Endothelial cell of umbilical vein (primary cell): Measurements from ENCODE around the gene ISOC1. TPM values are rescaled to one million over a fixed set of nuclear protein-coding genes. Genes with fewer than 3 reads are reported as not detected.

Experiments used
- BruUV-seq: library from RNA; stranded (reverse); fragments of 400-500 nt; replicated peaks from 2 replicates; lab custom pipeline; 2021; lab: Mats Ljungman, UMichigan
- CTCF ChIA-PET: fragments of 300-600, 350-600 bp; sonication (Branson Sonifier 250); formaldehyde crosslinking; loops from one replicate; lab custom pipeline; 2021; ENCODE audit warnings: antibody characterized with exemption, inconsistent platforms; lab: Charles Lee
- POLR2A ChIA-PET: fragments of 300-600, 350-600 bp; sonication (Branson Sonifier 250); formaldehyde crosslinking; loops from one replicate; lab custom pipeline; 2021; ENCODE audit warnings: antibody characterized with exemption, inconsistent platforms; lab: Charles Lee
- DNase-seq: peaks from one replicate; pipeline ENCODE4 v3.0.0-alpha.2; 2011; ENCODE audit warnings: low read depth, low spot score
- FAIRE-seq: peaks from 2 replicates; lab custom pipeline; 2011; peaks lifted over from hg19 to GRCh38; lab: Jason Lieb, UNC
- H2AFZ ChIP-seq: 2 replicates; pipeline ENCODE4 v1.6.0; 2012; ENCODE audit warnings: low read depth, low read length, control low read depth, inconsistent platforms
- H3K27ac ChIP-seq: 2 replicates; pipeline ENCODE4 v1.5.1; 2011; ENCODE audit warnings: low read depth, mild to moderate bottlenecking, control low read depth, low read length, moderate library complexity; ENCODE audit not compliant: insufficient read depth
- H3K27me3 ChIP-seq, 2 experiments: 2 replicates each; pipeline versions ENCODE4 v1.6.0 to v1.6.1; 2011; ENCODE audit warnings: low read length in 2 of 2, mixed read lengths in 1 of 2; ENCODE audit not compliant: control insufficient read depth in 2 of 2, insufficient read depth in 2 of 2
- H3K36me3 ChIP-seq, 2 experiments: 2 replicates in 1 of 2; 3 replicates in 1 of 2; pipeline ENCODE4 v1.5.1; 2011; ENCODE audit warnings: low read length in 2 of 2, mild to moderate bottlenecking in 1 of 2, moderate library complexity in 1 of 2; ENCODE audit not compliant: control insufficient read depth in 2 of 2, insufficient read depth in 2 of 2; ENCODE audit errors: extremely low read depth in 1 of 2
- H3K4me1 ChIP-seq: 3 replicates; pipeline ENCODE4 v1.5.1; 2011; ENCODE audit warnings: mild to moderate bottlenecking, low read length; ENCODE audit not compliant: control insufficient read depth, insufficient read depth; ENCODE audit errors: extremely low read depth
- H3K4me2 ChIP-seq: 2 replicates; pipeline ENCODE4 v1.6.1; 2011; ENCODE audit warnings: low read length, control low read depth, mixed read lengths; ENCODE audit not compliant: insufficient read depth
- H3K4me3 ChIP-seq, 3 experiments: fragments of 200-600 bp in 1 of 3; sonication (generic), shearing (Covaris generic) in 1 of 3; replicated peaks in 1 of 3; 2 replicates each; pipeline ENCODE4 v1.5.1; 2011 to 2016; ENCODE audit warnings: control low read depth in 3 of 3, low read length in 3 of 3, mild to moderate bottlenecking in 2 of 3, inconsistent platforms in 1 of 3, low read depth in 1 of 3, moderate library complexity in 1 of 3; ENCODE audit not compliant: insufficient read depth in 1 of 3
- H3K79me2 ChIP-seq: 2 replicates; pipeline ENCODE4 v1.6.0; 2012; ENCODE audit warnings: low read length, inconsistent platforms; ENCODE audit not compliant: control insufficient read depth, insufficient read depth
- H3K9ac ChIP-seq: replicated peaks from 2 replicates; pipeline ENCODE3; 2011; ENCODE audit warnings: low read length, control low read depth; ENCODE audit not compliant: insufficient read depth; ENCODE audit errors: extremely low read depth
- H3K9me1 ChIP-seq: replicated peaks from 3 replicates; pipeline ENCODE4 v1.6.0; 2011; ENCODE audit warnings: mild to moderate bottlenecking, low read length; ENCODE audit not compliant: control insufficient read depth, insufficient read depth; ENCODE audit errors: extremely low read depth
- H3K9me3 ChIP-seq: replicated peaks from 2 replicates; pipeline ENCODE4 v1.5.1; 2012; ENCODE audit warnings: low read length, inconsistent platforms; ENCODE audit not compliant: control insufficient read depth, insufficient read depth
- H4K20me1 ChIP-seq: replicated peaks from 2 replicates; pipeline ENCODE3; 2011; ENCODE audit warnings: mild to moderate bottlenecking, low read length; ENCODE audit not compliant: control insufficient read depth, insufficient read depth; ENCODE audit errors: extremely low read depth
- EZH2 ChIP-seq: IDR thresholded peaks from 2 replicates; pipeline ENCODE4 v1.6.1; 2012; ENCODE audit warnings: borderline replicate concordance, low read depth, mild to moderate bottlenecking, moderate library complexity, low read length, inconsistent platforms; ENCODE audit not compliant: severe bottlenecking
- FOS ChIP-seq: IDR thresholded peaks from 2 replicates; pipeline ENCODE4 v1.6.1; 2011; ENCODE audit warnings: mild to moderate bottlenecking, low read length, moderate library complexity, borderline replicate concordance; ENCODE audit not compliant: insufficient read depth
- GATA2 ChIP-seq: IDR thresholded peaks from 2 replicates; pipeline ENCODE4 v1.7.0; 2011; ENCODE audit warnings: low read depth, mild to moderate bottlenecking, moderate library complexity, mixed read lengths, low read length; ENCODE audit not compliant: insufficient read length, insufficient read depth
- JUN ChIP-seq: IDR thresholded peaks from 2 replicates; pipeline ENCODE4 v1.6.1; 2011; ENCODE audit warnings: borderline replicate concordance, low read depth; ENCODE audit not compliant: insufficient read length, insufficient read depth
- MYC ChIP-seq: IDR thresholded peaks from one replicate; pipeline ENCODE4 v1.6.1; 2011; ENCODE audit warnings: mild to moderate bottlenecking, low read depth, low read length
- POLR2A ChIP-seq: IDR thresholded peaks from 2 replicates; pipeline ENCODE4 v1.6.1; 2012; ENCODE audit warnings: low read depth, mild to moderate bottlenecking, control low read depth, low read length
- POLR2AphosphoS5 ChIP-seq: IDR thresholded peaks from 2 replicates; pipeline ENCODE4 v1.6.1; 2012; ENCODE audit warnings: low read depth, mild to moderate bottlenecking, control low read depth, low read length, moderate library complexity; ENCODE audit not compliant: insufficient read depth
- dilution Hi-C: fragments of 300-500 bp; cut with MboI; formaldehyde crosslinking; loops from one replicate; pipeline ENCODE4 v1.15.0; 2019; ENCODE audit warnings: low sequenced_read_pairs; ENCODE audit not compliant: extremely low pct_ligation_motif_present
- intact Hi-C: fragments of 100-400 bp; cut with micrococcal nuclease; formaldehyde crosslinking; loops from one replicate; pipeline ENCODE4 v1.10.0; 2022
- polyA plus RNA-seq, 4 experiments: library from polyadenylated mRNA; depleted of rRNA in 3 of 4; stranded (reverse) in 3 of 4; unstranded in 1 of 4; fragments of >200 nt; gene quantifications; 2 replicates each; pipeline versions ENCODE4 v1.2.1 to v1.2.3, GENCODE V29; 2011 to 2012; ENCODE audit warnings: missing spikeins in 1 of 4
- total RNA-seq: library from RNA; stranded (reverse); gene quantifications from 2 replicates; pipeline ENCODE4 v1.2.3, GENCODE V29; 2021
- TF ChIP-seq, protein P1 (sequence below), 2 donors: IDR thresholded peaks; 1 replicate in 1 of 2; 2 replicates in 1 of 2; pipeline ENCODE4 v1.5.1; 2011; ENCODE audit warnings: low read length in 2 of 2, mild to moderate bottlenecking in 2 of 2, moderate library complexity in 2 of 2, control low read depth in 1 of 2, inconsistent platforms in 1 of 2, low read depth in 1 of 2; ENCODE audit not compliant: insufficient read depth in 1 of 2; ENCODE audit errors: extremely low read depth in 1 of 2
- TF ChIP-seq, protein P2 (sequence below): IDR thresholded peaks from 2 replicates; pipeline ENCODE4 v1.6.1; 2011; ENCODE audit not compliant: insufficient read depth, insufficient read length

The ISOC1 gene
- total and polyA plus RNA-seq, 2 donors (not counting 3 experiments of a cell fraction or from before 2014, with no cell fraction given): 21.4 to 21.6 TPM

DNA sequence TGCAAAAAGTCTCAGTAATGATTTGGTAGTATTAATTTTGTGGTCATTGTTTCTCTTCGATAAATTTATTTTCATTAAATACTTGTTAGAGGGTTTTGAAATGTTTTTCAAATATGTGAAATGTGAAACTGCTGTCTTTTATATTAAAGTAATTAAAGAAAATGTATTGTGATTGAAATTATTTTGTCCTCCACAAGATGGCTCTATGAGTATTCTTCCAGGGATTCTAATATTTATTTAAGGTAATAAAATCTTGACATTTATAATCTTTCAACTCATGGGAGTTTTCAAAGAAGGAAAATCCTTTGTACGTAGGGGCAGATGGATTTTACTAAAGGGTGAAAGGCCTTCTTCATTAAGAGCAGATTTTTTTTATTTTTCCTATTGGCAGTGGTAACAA is 19.3 kb downstream of the ISOC1 start:
- ChIA-PET CTCF (no interaction called here), POLR2A (no interaction called here)
- Histone ChIP-seq H3K27me3 (no peaks in the 10 kb centered on the region), H3K27ac (no peak overlapping the region), H4K20me1 (no peaks in the 10 kb centered on the region), H3K36me3 (no peaks in the 10 kb centered on the region), H3K4me1 (no peaks in the 10 kb centered on the region), H3K9me3 (no peaks in the 10 kb centered on the region), H3K9ac (no peak overlapping the region), H3K4me2 (no peak overlapping the region), H3K4me3 (no peak overlapping the region), H2AFZ (no peak overlapping the region), H3K9me1 (no peaks in the 10 kb centered on the region), H3K79me2 (no peaks in the 10 kb centered on the region)
- DNase-seq (no peak), FAIRE-seq (no peak)
- intact Hi-C loops: loop anchor here (5.0 kb wide), 1 partner anchor 653 kb away; no protein-coding TSS in a partner anchor
- BruUV-seq: no TSS peak
- TF ChIP-seq GATA2 (no peak), POLR2AphosphoS5 (no peak), MYC (no peak), JUN (no peak)
- dilution Hi-C loops: no loop called here

DNA sequence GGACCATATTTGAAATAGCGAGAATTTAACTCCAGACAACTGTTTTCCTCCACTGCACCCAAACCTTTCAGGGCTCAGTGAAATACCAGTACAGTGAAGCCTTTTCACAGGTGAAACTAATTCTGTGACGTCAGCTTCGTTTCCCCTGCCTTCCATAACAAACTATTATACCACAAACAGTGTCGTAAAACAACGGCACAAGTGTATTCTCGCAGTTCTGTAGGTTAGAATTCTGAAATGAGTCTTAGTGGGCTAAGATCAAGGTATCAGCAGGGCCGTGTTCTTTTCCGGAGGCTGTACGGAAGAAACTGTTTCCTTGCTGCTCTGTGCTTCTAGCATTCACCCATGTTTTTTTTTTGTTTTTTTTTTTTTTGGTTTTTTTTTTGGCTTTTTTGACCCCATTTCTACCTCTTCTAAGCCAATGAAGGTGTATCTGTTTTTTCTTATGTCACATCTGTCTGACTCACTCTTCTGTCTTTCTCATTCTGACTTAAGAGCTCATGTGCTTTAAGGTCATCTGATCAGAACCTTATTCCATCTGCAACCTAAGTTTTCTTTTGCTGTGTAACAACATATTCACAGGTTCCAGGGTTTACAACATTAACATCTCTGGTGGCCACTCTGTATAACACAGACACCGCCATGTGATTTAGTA is 20.1 kb downstream of the ISOC1 start:
- no peak overlapping the region for H3K27ac ChIP-seq
- dilution Hi-C loops: no loop called here
- no peak overlapping the region for H3K4me2 ChIP-seq
- no peaks in the 10 kb centered on the region for H3K27me3 ChIP-seq
- no TSS peak for BruUV-seq
- H3K36me3 ChIP-seq: no peaks in the 10 kb centered on the region
- H3K79me2 ChIP-seq: no peaks in the 10 kb centered on the region
- POLR2A ChIA-PET: no interaction called here
- CTCF ChIA-PET: no interaction called here
- no peak overlapping the region for H3K9ac ChIP-seq
- no peak overlapping the region for H3K4me3 ChIP-seq
- no peak overlapping the region for H2AFZ ChIP-seq
- FAIRE-seq (no peak), DNase-seq (no peak)
- no peaks in the 10 kb centered on the region for H3K4me1 ChIP-seq
- no peaks in the 10 kb centered on the region for H3K9me1 ChIP-seq
- TF ChIP-seq MYC (no peak), POLR2A (no peak), POLR2AphosphoS5 (no peak), GATA2 (no peak), FOS (no peak), EZH2 (no peak), JUN (no peak)
- TF ChIP-seq, protein P1, sequence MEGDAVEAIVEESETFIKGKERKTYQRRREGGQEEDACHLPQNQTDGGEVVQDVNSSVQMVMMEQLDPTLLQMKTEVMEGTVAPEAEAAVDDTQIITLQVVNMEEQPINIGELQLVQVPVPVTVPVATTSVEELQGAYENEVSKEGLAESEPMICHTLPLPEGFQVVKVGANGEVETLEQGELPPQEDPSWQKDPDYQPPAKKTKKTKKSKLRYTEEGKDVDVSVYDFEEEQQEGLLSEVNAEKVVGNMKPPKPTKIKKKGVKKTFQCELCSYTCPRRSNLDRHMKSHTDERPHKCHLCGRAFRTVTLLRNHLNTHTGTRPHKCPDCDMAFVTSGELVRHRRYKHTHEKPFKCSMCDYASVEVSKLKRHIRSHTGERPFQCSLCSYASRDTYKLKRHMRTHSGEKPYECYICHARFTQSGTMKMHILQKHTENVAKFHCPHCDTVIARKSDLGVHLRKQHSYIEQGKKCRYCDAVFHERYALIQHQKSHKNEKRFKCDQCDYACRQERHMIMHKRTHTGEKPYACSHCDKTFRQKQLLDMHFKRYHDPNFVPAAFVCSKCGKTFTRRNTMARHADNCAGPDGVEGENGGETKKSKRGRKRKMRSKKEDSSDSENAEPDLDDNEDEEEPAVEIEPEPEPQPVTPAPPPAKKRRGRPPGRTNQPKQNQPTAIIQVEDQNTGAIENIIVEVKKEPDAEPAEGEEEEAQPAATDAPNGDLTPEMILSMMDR (IDR thresholded peaks at IDR 0.05; ENCODE audit: extremely low read depth in 1 of 2, insufficient read depth in 1 of 2, low read depth in 1 of 2, low read length in 2 of 2): no peak
- TF ChIP-seq, protein P2, sequence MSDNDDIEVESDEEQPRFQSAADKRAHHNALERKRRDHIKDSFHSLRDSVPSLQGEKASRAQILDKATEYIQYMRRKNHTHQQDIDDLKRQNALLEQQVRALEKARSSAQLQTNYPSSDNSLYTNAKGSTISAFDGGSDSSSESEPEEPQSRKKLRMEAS: no peak
- intact Hi-C loops: loop anchor here (5.0 kb wide), 1 partner anchor 653 kb away; no protein-coding TSS in a partner anchor
- no peaks in the 10 kb centered on the region for H3K9me3 ChIP-seq
- no peaks in the 10 kb centered on the region for H4K20me1 ChIP-seq
